OCI-LY3 (cell line): ENCODE data around the gene MPRIP.

Source experiments
- H2AFZ ChIP-seq: fragments of 200-600, 300-600 bp; shearing (Covaris generic); 2 replicates; pipeline ENCODE4 v1.6.0; 2014; ENCODE audit warnings: antibody characterized with exemption, low read depth, low read length
- H3K27ac ChIP-seq: fragments of 200-600, 300-600 bp; sonication (generic); 2 replicates; pipeline ENCODE4 v1.5.1; 2014; ENCODE audit warnings: mild to moderate bottlenecking, low read length, moderate library complexity, mixed read lengths
- H3K27me3 ChIP-seq: fragments of 200-600, 300-600 bp; sonication (generic); 2 replicates; pipeline ENCODE4 v1.6.1; 2014; ENCODE audit warnings: low read depth, low read length, mixed read lengths
- H3K36me3 ChIP-seq: fragments of 200-600, 300-600 bp; sonication (generic); replicated peaks from 2 replicates; pipeline ENCODE3; 2014; ENCODE audit warnings: low read depth, low read length, mixed read lengths
- H3K4me1 ChIP-seq: fragments of 300-600, 200-600 bp; sonication (generic); 2 replicates; pipeline ENCODE4 v1.6.1; 2014; ENCODE audit warnings: low read length, mixed read lengths
- H3K4me2 ChIP-seq: fragments of 200-600, 300-600 bp; sonication (generic); 2 replicates; pipeline ENCODE4 v1.6.1; 2014; ENCODE audit warnings: low read length, mixed read lengths
- H3K4me3 ChIP-seq: fragments of 300-600, 200-600 bp; sonication (generic); 2 replicates; pipeline ENCODE4 v1.5.1; 2014; ENCODE audit warnings: antibody characterized with exemption, mild to moderate bottlenecking, low read length, moderate library complexity
- H3K79me2 ChIP-seq: fragments of 300-600, 200-600 bp; shearing (Covaris generic); 2 replicates; pipeline ENCODE4 v1.6.1; 2014; ENCODE audit warnings: mild to moderate bottlenecking, low read length, mixed read lengths
- H3K9ac ChIP-seq: fragments of 300-600, 200-600 bp; shearing (Covaris generic); 2 replicates; pipeline ENCODE4 v1.6.0; 2014; ENCODE audit warnings: mild to moderate bottlenecking, low read length, moderate library complexity
- H3K9me3 ChIP-seq: fragments of 200-600, 300-600 bp; shearing (Covaris generic); 2 replicates; pipeline ENCODE4 v1.6.1; 2014; ENCODE audit warnings: low read length, mixed read lengths; ENCODE audit not compliant: insufficient read depth
- H4K20me1 ChIP-seq: fragments of 200-600, 300-600 bp; sonication (generic); 2 replicates; pipeline ENCODE4 v1.6.1; 2016; ENCODE audit warnings: low read length, mixed read lengths; ENCODE audit not compliant: insufficient read depth
- CTCF ChIP-seq: fragments of 200-600, 300-600 bp; sonication (generic); IDR thresholded peaks from 2 replicates; pipeline ENCODE4 v1.5.1; 2014; ENCODE audit warnings: antibody characterized with exemption, low read length, low read depth
- EZH2phosphoT487 ChIP-seq: fragments of 200-600 bp; shearing (Covaris generic); IDR thresholded peaks from 2 replicates; pipeline ENCODE4 v1.6.1; 2018; ENCODE audit warnings: antibody characterized with exemption, mixed run types, low read depth

The MPRIP gene

GRCh38 chr17:17226451-17227265 lies 184.4 kb downstream of the MPRIP start:
- TF ChIP-seq EZH2phosphoT487 (no peak), CTCF (no peak)
- Histone ChIP-seq H3K4me3 (no peak overlapping the region), H2AFZ (no peak overlapping the region), H3K27me3 (no peaks in the 10 kb centered on the region), H3K9me3 (no peaks in the 10 kb centered on the region), H4K20me1 (no peaks in the 10 kb centered on the region), H3K27ac (no peak overlapping the region), H3K4me2 (no peak overlapping the region), H3K4me1 (no peaks in the 10 kb centered on the region), H3K36me3 (peaks cover 18% of the 10 kb centered on the region), H3K9ac (no peak overlapping the region), H3K79me2 (no peaks in the 10 kb centered on the region)

- H3K79me2 ChIP-seq = peaks cover 5% of the 10 kb centered on the region; the same call in 1 of the 2 replicates
- H3K9ac ChIP-seq = no peak overlapping the region
- H2AFZ ChIP-seq = no peak overlapping the region
- TF ChIP-seq CTCF (no peak), EZH2phosphoT487 (no peak)
- H3K4me1 ChIP-seq = no peaks in the 10 kb centered on the region
- H3K9me3 ChIP-seq = no peaks in the 10 kb centered on the region
- H4K20me1 ChIP-seq = no peaks in the 10 kb centered on the region
- H3K4me2 ChIP-seq = no peak overlapping the region
- no peaks in the 10 kb centered on the region for H3K27me3 ChIP-seq
- peaks cover 15% of the 10 kb centered on the region for H3K36me3 ChIP-seq
- no peak overlapping the region for H3K4me3 ChIP-seq
- no peak overlapping the region for H3K27ac ChIP-seq
Measured at GRCh38 chr17:17227608-17228520, 185.6 kb downstream of the MPRIP start.

- TF ChIP-seq EZH2phosphoT487 (no peak), CTCF (no peak)
- H3K4me3 ChIP-seq = no peak overlapping the region
- H2AFZ ChIP-seq = no peak overlapping the region
- H4K20me1 ChIP-seq = no peaks in the 10 kb centered on the region
- no peaks in the 10 kb centered on the region for H3K27me3 ChIP-seq
- H3K9me3 ChIP-seq = no peaks in the 10 kb centered on the region
- peaks cover 6% of the 10 kb centered on the region; the same call in 1 of the 2 replicates for H3K79me2 ChIP-seq
- H3K4me2 ChIP-seq = no peak overlapping the region
- H3K9ac ChIP-seq = no peak overlapping the region
- H3K27ac ChIP-seq = no peak overlapping the region
- no peaks in the 10 kb centered on the region for H3K4me1 ChIP-seq
- H3K36me3 ChIP-seq = peaks cover 15% of the 10 kb centered on the region
Measured at GRCh38 chr17:17228521-17229279, 186.4 kb downstream of the MPRIP start.
